ENCODE data around the gene C14orf180.

DNA sequence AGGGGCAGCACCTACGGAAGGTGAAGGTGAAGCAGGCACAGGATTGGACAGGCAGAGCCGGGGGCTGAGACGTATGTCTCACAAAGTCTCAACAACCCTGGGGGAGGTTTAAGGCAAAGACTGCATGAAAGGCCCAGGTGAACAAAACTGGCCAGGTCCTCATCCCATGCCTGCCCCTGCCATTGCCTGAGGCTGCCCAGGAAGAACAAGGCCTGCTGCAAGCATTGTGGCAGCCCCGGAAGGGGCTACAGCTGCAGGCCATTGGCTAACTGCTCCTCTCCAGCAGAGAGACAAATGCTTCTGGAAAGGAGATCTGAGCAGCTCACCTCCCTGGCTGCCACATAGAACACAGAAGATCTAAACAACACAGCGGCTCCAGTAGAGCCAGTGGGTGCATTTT is 45.4 kb downstream of the C14orf180 start:
- TF ChIP-seq SUZ12 (IDR thresholded peaks at IDR 0.05; ENCODE audit: extremely low read depth, insufficient read depth, insufficient read length) (no peak), ZNF274 (IDR thresholded peaks at IDR 0.05; ENCODE audit: low read depth, low read length) (no peak), YY1 (IDR thresholded peaks at IDR 0.05; ENCODE audit: insufficient read depth, insufficient read length) (no peak)
